Breast epithelium (tissue), 4 donors: ENCODE data around the gene CBX7. TPM values are rescaled to one million over a fixed set of nuclear protein-coding genes. Genes with fewer than 3 reads are reported as not detected.
A peak's percentile ranks its signal among the peaks of the same experiment; 100 is the strongest.

ENCODE experiments used
- DNase-seq, 2 donors: peaks; one replicate each; pipeline ENCODE4 v3.0.0-alpha.2; 2019; ENCODE audit warnings: low spot score in 2 of 2
- H3K27ac ChIP-seq, 2 donors: fragments of 200-600 bp; sonication (generic) in 1 of 2; one replicate each; pipeline ENCODE4 v1.5.1; 2016 to 2019; ENCODE audit warnings: mild to moderate bottlenecking in 1 of 2
- H3K27me3 ChIP-seq, 2 donors: fragments of 200-600 bp; sonication (generic) in 1 of 2; one replicate each; pipeline versions ENCODE4 v1.5.1 to v1.6.0; 2017 to 2019; ENCODE audit warnings: control low read depth in 1 of 2, mild to moderate bottlenecking in 1 of 2
- H3K36me3 ChIP-seq: fragments of 200-600 bp; one replicate; pipeline ENCODE4 v1.5.1; 2019
- H3K4me1 ChIP-seq, 2 donors: fragments of 200-600 bp; sonication (generic); one replicate each; pipeline ENCODE4 v1.5.1; 2016 to 2019; ENCODE audit warnings: control low read depth in 1 of 2
- H3K4me3 ChIP-seq, 3 donors: fragments of 200-600 bp; sonication (generic); 1 replicate in 2 of 3; 2 replicates in 1 of 3; pipeline ENCODE4 v1.5.1; 2016 to 2019; ENCODE audit warnings: mild to moderate bottlenecking in 3 of 3, moderate library complexity in 2 of 3
- H3K9me3 ChIP-seq, 2 donors: fragments of 200-600 bp; sonication (generic) in 1 of 2; one replicate each; pipeline ENCODE4 v1.5.1; 2016 to 2019; ENCODE audit warnings: control low read depth in 1 of 2
- POLR2A ChIP-seq: fragments of 450-650 bp; IDR thresholded peaks from one replicate; pipeline ENCODE4 v1.6.1; 2016; ENCODE audit warnings: antibody characterized with exemption, mild to moderate bottlenecking, moderate library complexity
- POLR2AphosphoS5 ChIP-seq, 3 donors: sonication (generic); formaldehyde crosslinking; IDR thresholded peaks; one replicate each; pipeline ENCODE4 v1.6.1; 2017; ENCODE audit warnings: antibody characterized with exemption in 3 of 3
- intact Hi-C: fragments of 100-400 bp; cut with DNase I; formaldehyde crosslinking; loops from one replicate; pipeline ENCODE4 v1.15.1; 2023; ENCODE audit warnings: low total_unique reads
- total RNA-seq, 3 donors: library from RNA; depleted of rRNA; stranded (reverse); fragments of >200 nt; gene quantifications; one replicate each; pipeline ENCODE4 v1.1.0, GENCODE V29; 2016
- TF ChIP-seq, protein P1 (sequence below), 3 donors: fragments of 450-650 bp; IDR thresholded peaks; one replicate each; pipeline ENCODE4 v1.5.1; 2016 to 2017; ENCODE audit warnings: antibody characterized with exemption in 3 of 3, mild to moderate bottlenecking in 3 of 3, moderate library complexity in 3 of 3

Gene CBX7
- total RNA-seq, 3 donors from 2014 or later = 57.1 to 71.9 (median 71.1) TPM

DNA sequence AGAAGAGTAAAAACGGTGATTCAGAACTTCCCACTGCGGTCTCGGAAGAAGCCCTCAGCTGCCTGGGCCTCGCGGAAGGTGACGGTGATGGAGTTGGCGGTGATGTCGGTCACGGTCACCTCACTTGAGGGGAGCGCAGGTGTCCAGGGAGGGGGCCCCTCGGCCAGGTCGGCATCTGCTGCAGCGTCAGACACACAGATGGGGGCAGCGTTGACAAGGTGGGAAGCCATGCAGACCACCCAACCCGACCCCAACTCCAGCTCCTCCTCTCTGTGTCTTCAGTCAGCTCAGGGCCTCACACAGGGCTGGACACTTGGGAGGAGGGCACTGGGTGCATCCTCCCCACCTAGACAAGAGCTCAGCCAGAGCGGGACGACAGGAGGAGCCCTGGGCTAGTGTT lies 18.6 kb downstream of the CBX7 start:
- TF ChIP-seq POLR2A = no peak
- TF ChIP-seq, protein P1, sequence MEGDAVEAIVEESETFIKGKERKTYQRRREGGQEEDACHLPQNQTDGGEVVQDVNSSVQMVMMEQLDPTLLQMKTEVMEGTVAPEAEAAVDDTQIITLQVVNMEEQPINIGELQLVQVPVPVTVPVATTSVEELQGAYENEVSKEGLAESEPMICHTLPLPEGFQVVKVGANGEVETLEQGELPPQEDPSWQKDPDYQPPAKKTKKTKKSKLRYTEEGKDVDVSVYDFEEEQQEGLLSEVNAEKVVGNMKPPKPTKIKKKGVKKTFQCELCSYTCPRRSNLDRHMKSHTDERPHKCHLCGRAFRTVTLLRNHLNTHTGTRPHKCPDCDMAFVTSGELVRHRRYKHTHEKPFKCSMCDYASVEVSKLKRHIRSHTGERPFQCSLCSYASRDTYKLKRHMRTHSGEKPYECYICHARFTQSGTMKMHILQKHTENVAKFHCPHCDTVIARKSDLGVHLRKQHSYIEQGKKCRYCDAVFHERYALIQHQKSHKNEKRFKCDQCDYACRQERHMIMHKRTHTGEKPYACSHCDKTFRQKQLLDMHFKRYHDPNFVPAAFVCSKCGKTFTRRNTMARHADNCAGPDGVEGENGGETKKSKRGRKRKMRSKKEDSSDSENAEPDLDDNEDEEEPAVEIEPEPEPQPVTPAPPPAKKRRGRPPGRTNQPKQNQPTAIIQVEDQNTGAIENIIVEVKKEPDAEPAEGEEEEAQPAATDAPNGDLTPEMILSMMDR (IDR thresholded peaks at IDR 0.05) = no peak
- no peak for TF ChIP-seq POLR2AphosphoS5 (IDR thresholded peaks at IDR 0.05)
- no peaks in the 10 kb centered on the region for H3K27me3 ChIP-seq
- H3K4me1 ChIP-seq = peaks cover 0 to 7% of the 10 kb centered on the region in 2 donors
- no peak for DNase-seq
- H3K36me3 ChIP-seq = no peaks in the 10 kb centered on the region
- H3K9me3 ChIP-seq = no peaks in the 10 kb centered on the region
- intact Hi-C loops = no loop called here
- no peak overlapping the region for H3K4me3 ChIP-seq
- no peak overlapping the region for H3K27ac ChIP-seq

DNA sequence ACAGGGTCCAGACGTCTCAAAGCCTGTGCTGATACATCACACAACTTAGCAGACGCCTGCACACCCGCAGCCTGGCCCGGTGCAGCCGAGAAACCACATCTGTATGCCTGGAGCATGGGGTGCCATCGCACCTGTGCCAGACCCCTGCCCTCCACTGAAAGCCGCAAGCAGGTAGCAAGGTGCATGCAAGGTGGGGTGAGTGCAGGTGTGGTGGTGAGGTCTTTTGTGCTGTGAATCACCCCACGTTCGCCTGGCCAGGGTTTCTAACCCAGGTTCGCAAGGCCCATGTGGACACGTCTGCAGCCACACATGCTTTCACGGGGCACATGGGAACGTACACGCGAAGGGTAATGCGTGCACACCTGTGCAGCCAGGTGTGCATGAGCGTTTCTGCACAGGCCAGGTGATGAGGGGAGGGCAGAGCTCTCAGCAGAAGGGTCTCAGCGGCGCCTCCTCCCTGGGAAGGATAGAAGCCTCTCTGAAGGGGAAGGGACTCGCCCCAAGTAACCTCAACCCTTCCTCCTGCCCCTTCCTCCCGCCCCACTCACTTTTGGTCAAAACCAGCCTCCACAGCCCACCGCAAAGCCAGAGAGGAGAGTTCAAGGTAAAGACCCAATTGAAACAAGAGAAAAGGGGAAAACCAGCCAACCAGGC lies 19.5 kb downstream of the CBX7 start:
- intact Hi-C loops = no loop called here

DNA sequence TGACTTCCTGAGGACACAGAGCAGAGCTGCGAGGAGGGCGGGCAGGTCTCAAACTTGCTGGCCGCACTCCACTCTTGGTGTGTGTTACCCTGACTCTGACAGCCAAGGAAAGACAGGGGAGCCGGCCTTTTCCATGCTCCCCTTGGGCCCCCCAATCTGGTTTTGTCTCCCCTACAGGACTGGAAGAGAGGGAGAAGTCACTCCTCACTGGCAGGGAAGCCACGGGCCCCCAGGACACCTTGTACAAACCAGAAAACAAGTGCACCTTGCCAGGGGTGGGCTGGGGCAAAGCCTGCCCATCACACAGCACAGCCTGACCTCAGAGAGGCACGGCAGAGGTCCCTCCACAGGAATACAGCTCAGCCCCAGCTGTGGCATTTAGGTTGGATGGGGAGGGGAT lies 20.2 kb downstream of the CBX7 start:
- no peaks in the 10 kb centered on the region for H3K27me3 ChIP-seq
- TF ChIP-seq POLR2AphosphoS5 (IDR thresholded peaks at IDR 0.05) (no peak), POLR2A (no peak)
- TF ChIP-seq, protein P1 (IDR thresholded peaks at IDR 0.05) = no peak
- no peak overlapping the region for H3K27ac ChIP-seq
- intact Hi-C loops = no loop called here
- no peaks in the 10 kb centered on the region for H3K9me3 ChIP-seq
- peaks cover 0 to 7% of the 10 kb centered on the region in 2 donors for H3K4me1 ChIP-seq
- no peak for DNase-seq
- no peaks in the 10 kb centered on the region for H3K36me3 ChIP-seq
- H3K4me3 ChIP-seq = no peak overlapping the region

More for the DNA sequence above, 19.5 kb downstream of the CBX7 start:
- Histone ChIP-seq H3K4me3 (no peak overlapping the region), H3K9me3 (no peaks in the 10 kb centered on the region), H3K36me3 (no peaks in the 10 kb centered on the region), H3K27ac (no peak overlapping the region), H3K4me1 (peaks cover 0 to 7% of the 10 kb centered on the region in 2 donors), H3K27me3 (no peaks in the 10 kb centered on the region)
- DNase-seq = no peak
- TF ChIP-seq POLR2AphosphoS5 (IDR thresholded peaks at IDR 0.05) (no peak), POLR2A (no peak)
- TF ChIP-seq, protein P1 (IDR thresholded peaks at IDR 0.05) = no peak

DNA sequence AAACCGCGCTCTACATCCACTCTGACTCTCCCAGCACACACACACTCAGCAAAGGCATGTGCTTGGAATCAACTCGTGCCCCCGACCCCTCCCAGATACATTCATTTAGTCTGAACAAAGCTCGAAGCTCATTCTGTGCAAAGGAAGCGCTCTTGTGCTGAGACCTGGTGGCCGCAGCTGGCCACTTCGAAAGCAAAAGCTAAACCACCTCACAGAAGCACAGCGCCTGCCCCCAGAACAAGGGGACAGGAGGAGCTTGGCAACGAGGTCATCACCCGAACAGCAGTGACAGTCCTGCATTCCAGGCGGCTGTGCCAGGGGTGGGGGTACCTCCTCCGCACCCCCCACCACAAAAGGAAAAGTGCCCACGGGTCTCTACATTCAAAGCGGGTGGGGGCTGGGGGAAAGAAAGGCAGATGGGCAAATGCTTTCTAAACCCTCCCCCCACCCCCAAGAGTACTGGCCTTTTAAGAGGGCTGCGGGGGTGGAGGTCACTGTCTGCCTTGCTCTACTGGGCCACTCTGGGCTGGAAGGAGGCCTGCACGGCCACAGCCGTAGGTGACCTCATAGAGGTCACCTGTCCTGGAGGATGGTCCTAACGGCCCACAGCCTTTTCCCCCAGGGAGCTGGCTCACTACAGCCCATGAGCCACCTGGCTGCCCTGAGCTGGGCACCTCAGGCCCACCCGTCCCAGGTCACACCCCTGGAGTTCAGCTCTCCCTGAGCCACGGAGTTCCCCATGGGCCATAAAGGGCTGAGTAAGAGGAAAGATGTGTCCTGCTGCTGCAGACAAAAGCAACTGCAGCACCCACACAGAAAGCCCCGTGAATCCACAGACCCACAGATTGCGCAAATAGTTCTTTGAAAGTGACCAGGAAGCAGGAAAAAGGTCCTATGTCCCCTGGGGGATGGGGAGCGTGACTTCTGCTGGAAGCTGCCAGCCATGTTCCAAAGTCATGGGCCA lies 21.3 kb downstream of the CBX7 start:
- H3K36me3 ChIP-seq = no peaks in the 10 kb centered on the region

More for the DNA sequence above, 21.3 kb downstream of the CBX7 start:
- Histone ChIP-seq H3K4me3 (no peak overlapping the region), H3K4me1 (peaks cover 0 to 7% of the 10 kb centered on the region in 2 donors), H3K27ac (peak overlapping the region in 1 of 2 donors; percentile 55), H3K27me3 (no peaks in the 10 kb centered on the region), H3K9me3 (no peaks in the 10 kb centered on the region)
- no peak for DNase-seq
- intact Hi-C loops = no loop called here
- no peak for TF ChIP-seq POLR2AphosphoS5 (IDR thresholded peaks at IDR 0.05)
- TF ChIP-seq, protein P1 (IDR thresholded peaks at IDR 0.05) = no peak
- TF ChIP-seq POLR2A = no peak
